Measurements from ENCODE around the gene ADCY1.

DNA sequence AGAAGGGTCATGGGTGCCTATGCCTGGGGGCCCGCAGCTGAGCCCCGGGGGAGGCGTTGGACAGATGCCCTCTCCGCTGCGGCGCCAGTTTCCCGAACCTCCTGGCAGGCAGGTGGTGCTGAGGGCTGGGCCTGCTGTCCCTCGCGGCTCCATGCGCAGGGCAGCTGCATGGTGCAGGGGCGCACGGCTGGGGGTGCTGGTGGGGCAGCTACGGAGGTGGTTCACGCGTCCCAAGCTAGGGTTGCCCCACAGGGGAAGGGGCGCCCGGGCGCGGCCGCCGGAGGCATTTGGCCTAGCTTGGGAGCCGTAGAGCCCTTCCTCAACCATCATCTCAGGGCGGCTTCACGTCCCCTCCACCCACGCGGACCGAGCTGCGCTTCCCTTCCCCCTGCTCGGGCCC is 152.7 kb downstream of the ADCY1 start:
- TF ChIP-seq, protein P1, sequence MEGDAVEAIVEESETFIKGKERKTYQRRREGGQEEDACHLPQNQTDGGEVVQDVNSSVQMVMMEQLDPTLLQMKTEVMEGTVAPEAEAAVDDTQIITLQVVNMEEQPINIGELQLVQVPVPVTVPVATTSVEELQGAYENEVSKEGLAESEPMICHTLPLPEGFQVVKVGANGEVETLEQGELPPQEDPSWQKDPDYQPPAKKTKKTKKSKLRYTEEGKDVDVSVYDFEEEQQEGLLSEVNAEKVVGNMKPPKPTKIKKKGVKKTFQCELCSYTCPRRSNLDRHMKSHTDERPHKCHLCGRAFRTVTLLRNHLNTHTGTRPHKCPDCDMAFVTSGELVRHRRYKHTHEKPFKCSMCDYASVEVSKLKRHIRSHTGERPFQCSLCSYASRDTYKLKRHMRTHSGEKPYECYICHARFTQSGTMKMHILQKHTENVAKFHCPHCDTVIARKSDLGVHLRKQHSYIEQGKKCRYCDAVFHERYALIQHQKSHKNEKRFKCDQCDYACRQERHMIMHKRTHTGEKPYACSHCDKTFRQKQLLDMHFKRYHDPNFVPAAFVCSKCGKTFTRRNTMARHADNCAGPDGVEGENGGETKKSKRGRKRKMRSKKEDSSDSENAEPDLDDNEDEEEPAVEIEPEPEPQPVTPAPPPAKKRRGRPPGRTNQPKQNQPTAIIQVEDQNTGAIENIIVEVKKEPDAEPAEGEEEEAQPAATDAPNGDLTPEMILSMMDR (IDR thresholded peaks at IDR 0.05), result no peak
- no peak for TF ChIP-seq POLR2AphosphoS5 (IDR thresholded peaks at IDR 0.05)

All from suprapubic skin (tissue), 3 donors.